RPMI8226 (cell line): Measurements from ENCODE around the gene RPL18.
A peak's percentile ranks its signal among the peaks of the same experiment; 100 is the strongest.
"Not testable (repeated sequence)": the region's sequence is repeated elsewhere in the genome, so short reads cannot be mapped to it uniquely, and the experiment has no call there.

Experiments used
- DNase-seq: peaks from one replicate; pipeline ENCODE4 v3.0.0-alpha.2; 2015

Gene RPL18

DNA sequence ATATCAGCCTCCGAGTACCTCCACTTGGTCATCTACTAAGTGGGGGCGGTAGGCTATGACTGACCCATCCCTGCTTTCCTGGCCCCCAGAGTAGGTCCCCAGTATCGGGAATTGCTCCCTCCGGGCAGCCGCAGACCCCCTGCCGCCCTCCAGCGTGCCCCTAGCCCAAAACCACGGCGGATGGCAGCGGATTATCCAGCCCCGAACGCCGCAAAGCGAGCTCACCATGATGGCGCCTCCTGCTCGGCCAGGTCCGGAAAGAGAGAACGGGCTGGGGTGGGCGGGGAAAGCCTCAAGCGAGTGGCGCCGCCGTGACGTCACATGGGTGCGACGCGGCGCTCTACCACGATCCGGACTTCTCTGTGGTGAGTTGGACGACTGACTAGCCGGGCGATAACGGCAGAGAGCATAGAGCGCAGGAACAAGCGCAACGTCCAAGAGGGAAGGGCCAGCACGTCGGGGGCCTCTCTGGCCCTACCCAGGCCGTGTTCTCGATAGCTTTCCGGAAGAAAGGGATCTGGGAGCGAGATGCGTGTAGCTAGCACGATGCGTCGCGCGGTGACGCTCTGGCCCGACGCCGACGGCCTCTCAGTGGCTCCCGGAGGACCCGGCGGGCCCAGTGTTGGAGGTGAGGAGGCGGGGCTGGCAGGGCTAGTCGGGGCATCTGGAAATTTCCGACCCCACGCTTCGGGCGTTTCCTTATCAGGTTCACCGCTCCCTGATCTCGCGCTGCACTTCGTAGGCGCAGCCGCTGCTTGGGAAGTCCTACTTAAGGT lies at the start of gene RPL18, which contains the start of gene SPHK2:
Gene RPL18, minus strand, starts transcription at position 263 of the 776 bp plus-strand sequence. Its CDS starts 35 bp downstream, at position 228.
Gene SPHK2, plus strand, starts transcription at position 591 of the 776 bp plus-strand sequence. CDS start 1,009 bp downstream, outside the sequence.
- peak; percentile 96 for DNase-seq

- DNase-seq, result no peak
These were observed 49.8 kb upstream of the RPL18 start for GRCh38 chr19:48668761-48669160.

- no peak for DNase-seq
These were observed 49.4 kb upstream of the RPL18 start for GRCh38 chr19:48668332-48668731.

DNA sequence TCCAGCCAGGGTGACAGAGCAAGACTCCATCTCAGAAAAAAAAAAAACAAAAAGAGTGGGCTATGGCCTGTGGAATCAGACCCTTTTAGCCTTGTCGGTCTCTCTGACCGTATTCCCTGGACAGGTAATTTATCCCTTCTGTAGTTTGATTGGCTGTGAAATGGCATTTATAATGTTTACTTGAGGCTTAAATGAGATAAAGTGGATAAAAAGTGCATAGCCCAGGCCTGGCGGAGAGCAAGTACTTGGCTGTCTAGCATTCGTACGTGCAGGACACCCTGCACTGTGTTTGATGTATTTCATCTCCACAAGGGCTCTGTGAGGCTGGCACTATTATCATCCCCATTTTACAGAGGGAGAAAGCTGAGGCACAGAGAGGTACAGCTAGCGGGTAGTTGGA lies 46.8 kb upstream of the RPL18 start:
- no peak for DNase-seq

DNA sequence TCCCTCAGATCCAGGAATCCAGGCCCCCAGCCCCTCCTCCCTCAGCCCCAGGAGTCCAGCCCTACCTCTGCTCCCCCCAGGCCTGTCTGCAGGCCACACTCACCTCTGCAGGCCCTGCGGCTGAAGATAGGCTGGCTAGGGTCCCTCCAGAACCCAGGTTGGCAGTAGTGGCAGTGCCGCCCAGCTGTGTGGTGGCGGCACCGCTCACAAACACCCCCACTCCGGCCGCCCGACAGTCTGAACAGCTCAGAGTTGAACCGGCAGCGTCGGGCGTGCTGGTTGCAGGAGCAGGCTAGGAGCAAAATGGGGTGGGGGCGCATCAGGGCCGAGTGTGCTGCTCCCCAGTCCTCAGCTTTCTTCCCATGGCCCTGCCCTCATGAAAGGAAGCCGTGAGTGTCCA lies 45.5 kb upstream of the RPL18 start:
- no peak for DNase-seq

- no peak for DNase-seq
These were observed 44.7 kb upstream of the RPL18 start for GRCh38 chr19:48663667-48664066.

- no peak for DNase-seq
These were observed 42.7 kb upstream of the RPL18 start for GRCh38 chr19:48661711-48662090.

GRCh38 chr19:48660852-48661710 lies 42.1 kb upstream of the RPL18 start:
- DNase-seq, result peak; percentile 80

GRCh38 chr19:48659768-48660167 lies 40.8 kb upstream of the RPL18 start:
- DNase-seq, result no peak

- no peak for DNase-seq
These were observed 39.5 kb upstream of the RPL18 start for GRCh38 chr19:48658483-48658882.

GRCh38 chr19:48657828-48658227 lies 38.9 kb upstream of the RPL18 start:
- not testable (repeated sequence) for DNase-seq

GRCh38 chr19:48656840-48657474 lies 38.0 kb upstream of the RPL18 start:
- DNase-seq, result no peak

DNA sequence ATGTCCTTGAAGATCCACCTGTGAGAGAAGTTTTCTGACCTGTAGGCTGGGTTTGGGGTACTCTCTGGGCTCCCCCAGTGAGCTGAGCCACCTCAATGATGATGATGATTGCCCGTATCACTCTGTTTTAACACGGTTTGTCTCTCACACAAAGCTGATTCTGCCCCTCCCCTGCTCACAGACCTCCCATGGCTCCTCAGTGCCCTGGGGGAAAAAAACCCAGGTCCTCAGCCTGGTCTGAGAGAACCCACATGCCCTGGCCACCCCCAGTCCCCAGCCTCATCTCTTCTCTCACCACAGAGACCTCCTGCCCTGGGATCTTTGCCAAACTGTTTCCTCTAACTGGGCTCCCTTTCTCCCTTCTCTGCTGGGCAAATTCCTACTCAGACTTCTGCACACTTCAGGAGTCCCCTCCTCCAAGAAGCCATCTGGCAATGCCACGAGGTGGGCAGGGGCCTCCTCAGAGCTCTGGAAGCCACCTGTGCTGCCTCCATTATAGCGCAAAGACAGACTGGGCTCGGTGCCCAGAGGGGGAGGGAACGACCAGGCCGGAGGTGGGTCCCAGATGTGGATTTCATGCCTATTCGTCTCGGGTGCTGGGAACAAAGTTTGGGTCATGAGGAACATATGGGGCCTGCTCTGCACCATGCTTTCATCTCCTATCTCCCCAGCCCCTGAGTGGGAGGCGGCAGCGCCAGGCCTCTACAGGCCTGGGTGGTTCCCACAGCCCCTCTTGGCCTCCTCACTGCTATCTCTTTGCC lies 35.5 kb upstream of the RPL18 start:
- DNase-seq, result peak; percentile 91

DNA sequence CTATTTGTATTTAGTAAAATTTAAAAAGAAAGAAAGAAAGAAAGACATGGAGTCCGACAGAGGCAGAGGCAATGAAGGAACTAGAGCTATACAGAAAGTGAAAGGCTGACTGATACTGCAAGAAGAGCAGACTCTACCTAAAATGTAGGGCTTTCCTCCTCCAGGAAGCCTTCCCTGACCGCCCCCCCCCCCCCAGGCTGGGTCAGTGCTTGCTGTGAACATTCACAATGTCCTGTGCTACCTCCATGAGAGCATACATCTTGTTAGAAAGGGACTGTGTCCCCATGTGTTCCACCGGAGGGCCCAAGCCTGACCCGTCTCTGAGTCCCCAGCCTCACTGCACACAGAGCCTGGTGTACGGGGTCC lies 32.7 kb upstream of the RPL18 start:
- no peak for DNase-seq

GRCh38 chr19:48650974-48651682 lies 32.1 kb upstream of the RPL18 start:
- no peak for DNase-seq

- no peak for DNase-seq
These were observed 29.2 kb upstream of the RPL18 start for GRCh38 chr19:48648134-48648533.

- no peak for DNase-seq
These were observed 27.8 kb upstream of the RPL18 start for GRCh38 chr19:48646722-48647216.

GRCh38 chr19:48646001-48646721 lies 27.2 kb upstream of the RPL18 start, which contains the start of gene CA11:
CA11 (minus strand) TSS chr19:48646187; CDS start chr19:48645632, 555 bp downstream.
- DNase-seq, result peak; percentile 88

DNA sequence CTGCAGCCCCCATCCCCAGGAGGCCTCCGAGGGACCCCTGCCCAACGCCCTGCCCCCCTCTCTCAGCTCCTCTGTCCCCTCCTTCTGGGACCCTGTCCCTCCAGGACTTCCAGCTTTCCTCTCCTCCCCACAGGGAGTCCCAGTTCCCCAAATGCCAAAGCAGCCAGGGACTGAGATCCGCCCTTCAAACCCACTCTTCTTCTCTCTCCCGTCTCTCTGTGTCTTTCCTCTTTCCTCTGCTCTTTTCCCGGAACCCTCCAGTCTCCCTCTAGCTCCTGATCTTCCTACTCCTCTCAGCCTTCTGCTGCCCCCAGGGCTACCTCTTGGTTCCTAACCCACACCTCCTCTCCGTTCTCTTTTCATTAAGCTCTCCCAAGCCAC lies 26.6 kb upstream of the RPL18 start:
- DNase-seq, result no peak

GRCh38 chr19:48644839-48645619 lies 26.1 kb upstream of the RPL18 start:
- peak; percentile 79 for DNase-seq
